WTC11 (cell line): Measurements from ENCODE around the gene CAB39L. TPM values are rescaled to one million over a fixed set of nuclear protein-coding genes. Genes with fewer than 3 reads are reported as not detected.

Experiments
- ATAC-seq: fragments of 200-7000 bp; cut with Tn5 transposase; 2 replicates; pipeline ENCODE4 v1.10.0; 2021; ENCODE audit warnings: mild to moderate bottlenecking, moderate library complexity
- CTCF ChIA-PET: fragments of 300-600 bp; sonication (Branson Sonifier 250); formaldehyde crosslinking; loops from one replicate; lab custom pipeline; 2021; ENCODE audit warnings: antibody characterized with exemption; lab: Charles Lee
- POLR2A ChIA-PET: fragments of 350-600 bp; sonication (Branson Sonifier 250); formaldehyde crosslinking; loops from one replicate; lab custom pipeline; 2021; ENCODE audit warnings: antibody characterized with exemption; lab: Charles Lee
- DNase-seq: peaks from one replicate; pipeline ENCODE4 v3.0.0; 2021; ENCODE audit warnings: low spot score
- H3K27ac Mint-ChIP-seq: 2 replicates; pipeline ENCODE4 v1.8.0; 2021; ENCODE audit warnings: mixed read lengths
- H3K27me3 Mint-ChIP-seq: 2 replicates; pipeline ENCODE4 v1.8.0; 2021; ENCODE audit warnings: low read depth, mild to moderate bottlenecking, moderate library complexity, mixed read lengths
- H3K36me3 Mint-ChIP-seq: 2 replicates; pipeline ENCODE4 v1.8.0; 2021; ENCODE audit warnings: mixed read lengths
- H3K4me1 Mint-ChIP-seq: 2 replicates; pipeline ENCODE4 v1.8.0; 2022; ENCODE audit warnings: mixed read lengths
- H3K4me3 Mint-ChIP-seq: 2 replicates; pipeline ENCODE4 v1.8.0; 2021; ENCODE audit warnings: mild to moderate bottlenecking, moderate library complexity, mixed read lengths
- H3K9me3 Mint-ChIP-seq: 2 replicates; pipeline ENCODE4 v1.8.0; 2021; ENCODE audit warnings: mixed read lengths
- ARID4B ChIP-seq: sonication (generic); formaldehyde crosslinking; IDR thresholded peaks from 2 replicates; pipeline ENCODE4 v1.8.0; 2023; ENCODE audit warnings: missing genetic modification reagents, mild to moderate bottlenecking, borderline replicate concordance
- ATF2 ChIP-seq: sonication (generic); formaldehyde crosslinking; IDR thresholded peaks from 2 replicates; pipeline ENCODE4 v1.8.1; 2022; ENCODE audit warnings: low read depth, missing genetic modification reagents, borderline replicate concordance
- CREB1 ChIP-seq: sonication (generic); formaldehyde crosslinking; IDR thresholded peaks from 2 replicates; pipeline ENCODE4 v1.8.0; 2023; ENCODE audit warnings: mild to moderate bottlenecking, missing genetic modification reagents
- CREM ChIP-seq: sonication (generic); formaldehyde crosslinking; IDR thresholded peaks from 2 replicates; pipeline ENCODE4 v1.8.1; 2022; ENCODE audit warnings: mild to moderate bottlenecking, missing genetic modification reagents, moderate library complexity
- CTCF ChIP-seq: fragments of 200-600 bp; IDR thresholded peaks from 2 replicates; pipeline ENCODE4 v1.8.0; 2022; ENCODE audit warnings: antibody characterized with exemption
- ERG ChIP-seq: fragments of 250-450 bp; sonication (Bioruptor Pico); IDR thresholded peaks from 2 replicates; pipeline ENCODE4 v1.8.0; 2021; ENCODE audit warnings: mild to moderate bottlenecking
- FOXK1 ChIP-seq: sonication (generic); formaldehyde crosslinking; IDR thresholded peaks from 2 replicates; pipeline ENCODE4 v1.8.0; 2022; ENCODE audit warnings: mild to moderate bottlenecking, moderate library complexity, missing genetic modification reagents
- FOXP4 ChIP-seq: sonication (generic); formaldehyde crosslinking; IDR thresholded peaks from 2 replicates; pipeline ENCODE4 v1.8.0; 2022; ENCODE audit warnings: mild to moderate bottlenecking, missing genetic modification reagents
- GABPB1 ChIP-seq: sonication (generic); formaldehyde crosslinking; IDR thresholded peaks from 2 replicates; pipeline ENCODE4 v1.8.1; 2023; ENCODE audit warnings: mild to moderate bottlenecking, missing genetic modification reagents
- HMGXB4 ChIP-seq: sonication (generic); formaldehyde crosslinking; IDR thresholded peaks from 2 replicates; pipeline ENCODE4 v1.8.1; 2023; ENCODE audit warnings: mild to moderate bottlenecking, moderate library complexity, missing genetic modification reagents
- IRF2 ChIP-seq: sonication (generic); formaldehyde crosslinking; IDR thresholded peaks from 2 replicates; pipeline ENCODE4 v1.8.0; 2022; ENCODE audit warnings: low read depth, missing genetic modification reagents, borderline replicate concordance
- NR1H2 ChIP-seq: sonication (generic); formaldehyde crosslinking; IDR thresholded peaks from 2 replicates; pipeline ENCODE4 v1.9.0; 2021; ENCODE audit warnings: mild to moderate bottlenecking, moderate library complexity, missing genetic modification reagents
- SOX15 ChIP-seq: fragments of 250-450 bp; sonication (Bioruptor Pico); IDR thresholded peaks from 2 replicates; pipeline ENCODE4 v1.9.0; 2021; ENCODE audit warnings: mild to moderate bottlenecking
- TCF7 ChIP-seq: sonication (generic); formaldehyde crosslinking; IDR thresholded peaks from 2 replicates; pipeline ENCODE4 v1.8.0; 2022; ENCODE audit warnings: mild to moderate bottlenecking, low read depth, missing genetic modification reagents, moderate library complexity
- ZNF232 ChIP-seq: sonication (generic); formaldehyde crosslinking; IDR thresholded peaks from 2 replicates; pipeline ENCODE4 v1.8.0; 2022; ENCODE audit warnings: mild to moderate bottlenecking, missing genetic modification reagents
- ZNF263 ChIP-seq: sonication (generic); formaldehyde crosslinking; IDR thresholded peaks from 2 replicates; pipeline ENCODE4 v1.8.1; 2022; ENCODE audit warnings: low read depth, mild to moderate bottlenecking, moderate library complexity, missing genetic modification reagents
- ZNF396 ChIP-seq: fragments of 250-450 bp; sonication (Bioruptor Pico); IDR thresholded peaks from 2 replicates; pipeline ENCODE4 v1.8.0; 2021; ENCODE audit warnings: mild to moderate bottlenecking, moderate library complexity, borderline replicate concordance
- total RNA-seq: library from RNA; stranded (reverse); gene quantifications from 3 replicates; pipeline ENCODE4 v1.2.3, GENCODE V29; 2021
- TF ChIP-seq, protein P1 (sequence below): sonication (generic); formaldehyde crosslinking; IDR thresholded peaks from 2 replicates; pipeline ENCODE4 v1.8.0; 2022; ENCODE audit warnings: mild to moderate bottlenecking, missing genetic modification reagents
- TF ChIP-seq, protein P2 (sequence below): sonication (generic); formaldehyde crosslinking; IDR thresholded peaks from 2 replicates; pipeline ENCODE4 v1.8.0; 2023; ENCODE audit warnings: missing genetic modification reagents

Gene CAB39L
- total RNA-seq, 1 experiment from 2014 or later = 3.3 TPM

GRCh38 chr13:49464085-49464484 is 20.2 kb upstream of the CAB39L start:
- POLR2A ChIA-PET = no interaction called here
- CTCF ChIA-PET = no interaction called here
- H3K4me3 Mint-ChIP-seq = no peak overlapping the region
- no peaks in the 10 kb centered on the region for H3K4me1 Mint-ChIP-seq
- ATAC-seq = no peak
- peaks cover 40% of the 10 kb centered on the region for H3K9me3 Mint-ChIP-seq
- TF ChIP-seq FOXK1 (CRISPR knock-in tag) (no peak), CREB1 (CRISPR knock-in tag) (no peak), CREM (CRISPR knock-in tag) (no peak), SOX15 (CRISPR knock-in tag) (no peak), GABPB1 (no peak), ERG (CRISPR knock-in tag) (no peak), IRF2 (no peak), FOXP4 (CRISPR knock-in tag) (no peak)
- TF ChIP-seq, protein P1, sequence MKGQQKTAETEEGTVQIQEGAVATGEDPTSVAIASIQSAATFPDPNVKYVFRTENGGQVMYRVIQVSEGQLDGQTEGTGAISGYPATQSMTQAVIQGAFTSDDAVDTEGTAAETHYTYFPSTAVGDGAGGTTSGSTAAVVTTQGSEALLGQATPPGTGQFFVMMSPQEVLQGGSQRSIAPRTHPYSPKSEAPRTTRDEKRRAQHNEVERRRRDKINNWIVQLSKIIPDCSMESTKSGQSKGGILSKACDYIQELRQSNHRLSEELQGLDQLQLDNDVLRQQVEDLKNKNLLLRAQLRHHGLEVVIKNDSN = no peak
- no peaks in the 10 kb centered on the region for H3K27me3 Mint-ChIP-seq
- H3K36me3 Mint-ChIP-seq = peaks cover 50% of the 10 kb centered on the region
- no peak for DNase-seq
- H3K27ac Mint-ChIP-seq = no peak overlapping the region

GRCh38 chr13:49459580-49459979 is 15.7 kb upstream of the CAB39L start:
- peaks cover 39% of the 10 kb centered on the region for H3K9me3 Mint-ChIP-seq
- peaks cover 41% of the 10 kb centered on the region for H3K36me3 Mint-ChIP-seq
- no peaks in the 10 kb centered on the region for H3K27me3 Mint-ChIP-seq
- TF ChIP-seq, protein P2, sequence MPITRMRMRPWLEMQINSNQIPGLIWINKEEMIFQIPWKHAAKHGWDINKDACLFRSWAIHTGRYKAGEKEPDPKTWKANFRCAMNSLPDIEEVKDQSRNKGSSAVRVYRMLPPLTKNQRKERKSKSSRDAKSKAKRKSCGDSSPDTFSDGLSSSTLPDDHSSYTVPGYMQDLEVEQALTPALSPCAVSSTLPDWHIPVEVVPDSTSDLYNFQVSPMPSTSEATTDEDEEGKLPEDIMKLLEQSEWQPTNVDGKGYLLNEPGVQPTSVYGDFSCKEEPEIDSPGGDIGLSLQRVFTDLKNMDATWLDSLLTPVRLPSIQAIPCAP (CRISPR knock-in tag) = no peak
- TF ChIP-seq TCF7 (CRISPR knock-in tag) (no peak), CTCF (no peak)
- TF ChIP-seq, all 79 proteins: peak for 0
- Mint-ChIP-seq H3K4me1 (no peaks in the 10 kb centered on the region), H3K4me3 (no peak overlapping the region), H3K27ac (no peak overlapping the region)
- ChIA-PET POLR2A (no interaction called here), CTCF (no interaction called here)
- DNase-seq (no peak), ATAC-seq (no peak)

- ChIA-PET CTCF (interaction anchor here (0.6 kb wide), 1 partner anchor 75 kb away, joined by 3 read pairs; no protein-coding TSS in a partner anchor), POLR2A (no interaction called here)
- Mint-ChIP-seq H3K4me3 (no peak overlapping the region), H3K27ac (no peak overlapping the region), H3K36me3 (peaks cover 17% of the 10 kb centered on the region), H3K4me1 (no peaks in the 10 kb centered on the region), H3K27me3 (no peaks in the 10 kb centered on the region), H3K9me3 (peaks cover 16% of the 10 kb centered on the region)
- ATAC-seq (no peak), DNase-seq (no peak)
- TF ChIP-seq ZNF232 = no peak
- no peak for TF ChIP-seq ZNF396 (CRISPR knock-in tag)
- TF ChIP-seq HMGXB4 (CRISPR knock-in tag) = no peak
- TF ChIP-seq NR1H2 (CRISPR knock-in tag) = no peak
- no peak for TF ChIP-seq ARID4B
- TF ChIP-seq ATF2 = no peak
- no peak for TF ChIP-seq GABPB1
- TF ChIP-seq ZNF263 (CRISPR knock-in tag) = no peak
Measured at GRCh38 chr13:49457221-49457620, 13.4 kb upstream of the CAB39L start.
